H9 (cell line): ENCODE measurements around the gene VAMP8. TPM values are rescaled to one million over a fixed set of nuclear protein-coding genes. Genes with fewer than 3 reads are reported as not detected.

Experiments used
- DNase-seq: peaks from one replicate; pipeline ENCODE4 v3.0.0-alpha.2; 2017
- H2AFZ ChIP-seq: one replicate; pipeline ENCODE4 v1.6.1; 2013; ENCODE audit warnings: mild to moderate bottlenecking, low read length, control low read depth, moderate library complexity
- H2AK5ac ChIP-seq: 2 replicates; pipeline ENCODE4 v1.6.1; 2013; ENCODE audit warnings: low read length, control low read depth, mixed read lengths; ENCODE audit not compliant: insufficient read length
- H2BK120ac ChIP-seq: one replicate; pipeline ENCODE4 v1.6.1; 2013; ENCODE audit warnings: low read depth, mild to moderate bottlenecking, low read length, control low read depth, inconsistent platforms; ENCODE audit not compliant: poor library complexity, severe bottlenecking
- H2BK12ac ChIP-seq: 2 replicates; pipeline ENCODE4 v1.6.1; 2013; ENCODE audit warnings: low read length, control low read depth, mixed read lengths, low read depth; ENCODE audit not compliant: insufficient read length
- H2BK15ac ChIP-seq: 2 replicates; pipeline ENCODE4 v1.6.1; 2013; ENCODE audit warnings: low read depth, low read length, control low read depth
- H2BK20ac ChIP-seq: one replicate; pipeline ENCODE4 v1.6.1; 2013; ENCODE audit warnings: low read depth, mild to moderate bottlenecking, low read length, control low read depth, inconsistent platforms; ENCODE audit not compliant: poor library complexity, severe bottlenecking
- H2BK5ac ChIP-seq: 2 replicates; pipeline ENCODE4 v1.6.1; 2013; ENCODE audit warnings: low read length, control low read depth, mixed read lengths; ENCODE audit not compliant: insufficient read length
- H3K14ac ChIP-seq: 2 replicates; pipeline ENCODE4 v1.6.1; 2013; ENCODE audit warnings: low read length, control low read depth; ENCODE audit not compliant: insufficient read depth
- H3K18ac ChIP-seq: 2 replicates; pipeline ENCODE4 v1.6.1; 2013; ENCODE audit warnings: low read depth, mild to moderate bottlenecking, mixed read lengths, low read length, control low read depth; ENCODE audit not compliant: insufficient read length
- H3K23ac ChIP-seq: 2 replicates; pipeline ENCODE4 v1.6.1; 2013; ENCODE audit warnings: low read length, control low read depth, mixed read lengths, low read depth; ENCODE audit not compliant: insufficient read length
- H3K23me2 ChIP-seq: 2 replicates; pipeline ENCODE4 v1.6.1; 2013; ENCODE audit warnings: low read depth, mild to moderate bottlenecking, mixed read lengths, low read length, control low read depth; ENCODE audit not compliant: insufficient read length, poor library complexity, severe bottlenecking
- H3K27ac ChIP-seq: 2 replicates; pipeline ENCODE4 v1.5.1; 2013; ENCODE audit warnings: low read length, control low read depth, mixed read lengths, low read depth; ENCODE audit not compliant: insufficient read length
- H3K27me3 ChIP-seq: 2 replicates; pipeline ENCODE4 v1.6.1; 2013; ENCODE audit warnings: low read length, control low read depth, inconsistent platforms; ENCODE audit not compliant: insufficient read depth
- H3K4ac ChIP-seq: 2 replicates; pipeline ENCODE4 v1.6.1; 2013; ENCODE audit warnings: low read depth, mild to moderate bottlenecking, control low read depth, inconsistent platforms, low read length, moderate library complexity
- H3K4me1 ChIP-seq: 2 replicates; pipeline ENCODE4 v1.6.1; 2013; ENCODE audit warnings: low read length, control low read depth, inconsistent platforms; ENCODE audit not compliant: insufficient read depth
- H3K4me2 ChIP-seq: 2 replicates; pipeline ENCODE4 v1.6.1; 2013; ENCODE audit warnings: low read length, control low read depth, mixed read lengths; ENCODE audit not compliant: insufficient read length, insufficient read depth
- H3K56ac ChIP-seq: 2 replicates; pipeline ENCODE4 v1.6.1; 2013; ENCODE audit warnings: low read depth, mild to moderate bottlenecking, mixed read lengths, low read length, control low read depth; ENCODE audit not compliant: insufficient read length
- H3K79me1 ChIP-seq: 2 replicates; pipeline ENCODE4 v1.6.1; 2013; ENCODE audit warnings: low read depth, mild to moderate bottlenecking, moderate library complexity, low read length, control low read depth, inconsistent platforms; ENCODE audit not compliant: insufficient read depth, poor library complexity, severe bottlenecking
- H3K79me2 ChIP-seq: 2 replicates; pipeline ENCODE4 v1.6.1; 2013; ENCODE audit warnings: low read length, control low read depth, inconsistent platforms; ENCODE audit not compliant: insufficient read depth
- H3K9ac ChIP-seq: 2 replicates; pipeline ENCODE4 v1.6.1; 2013; ENCODE audit warnings: low read length, control low read depth, mixed read lengths; ENCODE audit not compliant: insufficient read length; ENCODE audit errors: extremely low read depth
- H3K9me3 ChIP-seq: one replicate; pipeline ENCODE4 v1.6.1; 2013; ENCODE audit warnings: low read depth, low read length, inconsistent platforms; ENCODE audit not compliant: control insufficient read depth
- H3T11ph ChIP-seq: one replicate; pipeline ENCODE4 v1.6.1; 2013; ENCODE audit warnings: mild to moderate bottlenecking, low read length, control low read depth, inconsistent platforms
- H4K20me1 ChIP-seq: one replicate; pipeline ENCODE4 v1.6.1; 2013; ENCODE audit not compliant: control insufficient read depth, insufficient read length, insufficient read depth
- H4K5ac ChIP-seq: 2 replicates; pipeline ENCODE4 v1.6.1; 2013; ENCODE audit warnings: low read depth, mild to moderate bottlenecking, mixed read lengths, low read length, control low read depth; ENCODE audit not compliant: insufficient read length
- H4K8ac ChIP-seq: replicated peaks from 2 replicates; pipeline ENCODE4 v1.6.1; 2013; ENCODE audit warnings: low read length, control low read depth, mixed read lengths, low read depth; ENCODE audit not compliant: insufficient read length
- H4K91ac ChIP-seq: 2 replicates; pipeline ENCODE4 v1.6.1; 2013; ENCODE audit warnings: low read depth, mild to moderate bottlenecking, moderate library complexity, mixed read lengths, low read length, control low read depth; ENCODE audit not compliant: insufficient read length
- H3K27ac Mint-ChIP-seq, 3 experiments: 2 replicates in 2 of 3; 3 replicates in 1 of 3; pipeline ENCODE4 v1.8.0; 2020 to 2021; ENCODE audit warnings: mixed read lengths in 3 of 3, mild to moderate bottlenecking in 1 of 3, moderate library complexity in 1 of 3
- H3K27me3 Mint-ChIP-seq: 2 replicates; pipeline ENCODE4 v1.8.0; 2021; ENCODE audit warnings: low read depth, mild to moderate bottlenecking, moderate library complexity, mixed read lengths
- H3K36me3 Mint-ChIP-seq, 3 experiments: 2 replicates in 2 of 3; 3 replicates in 1 of 3; pipeline ENCODE4 v1.8.0; 2020 to 2021; ENCODE audit warnings: low read depth in 3 of 3, mixed read lengths in 3 of 3; ENCODE audit not compliant: insufficient read depth in 1 of 3
- H3K4me1 Mint-ChIP-seq, 2 experiments: 2 replicates each; pipeline ENCODE4 v1.8.0; 2020; ENCODE audit warnings: mixed read lengths in 2 of 2
- H3K4me3 Mint-ChIP-seq, 2 experiments: 2 replicates in 1 of 2; 3 replicates in 1 of 2; pipeline ENCODE4 v1.8.0; 2020 to 2021; ENCODE audit warnings: mild to moderate bottlenecking in 2 of 2, mixed read lengths in 2 of 2, moderate library complexity in 1 of 2
- H3K9me3 Mint-ChIP-seq, 2 experiments: 2 replicates in 1 of 2; 3 replicates in 1 of 2; pipeline ENCODE4 v1.8.0; 2020; ENCODE audit warnings: mild to moderate bottlenecking in 2 of 2, mixed read lengths in 2 of 2, moderate library complexity in 1 of 2
- WGBS: extraction: QIAGEN DNeasy Blood & Tissue Kit; methylation state at CpG from one replicate; pipeline ENCODE4 v1.1.7; 2013; ENCODE audit warnings: missing lambda C conversion rate, low lambda C conversion rate, mixed read lengths; ENCODE audit not compliant: insufficient read length; ENCODE audit errors: extremely low coverage; 5-methylcytosine and 5-hydroxymethylcytosine counted together
- total RNA-seq: library from RNA; stranded (reverse); gene quantifications from 2 replicates; pipeline ENCODE4 v1.2.1, GENCODE V29; 2021
- TF ChIP-seq, protein P1 (sequence below): fragments of 200-600 bp; sonication (generic); conservative IDR thresholded peaks from 3 replicates; pipeline ENCODE4 v1.8.0; 2021; ENCODE audit warnings: antibody characterized with exemption, mild to moderate bottlenecking

Gene VAMP8
- total RNA-seq, 1 experiment from 2014 or later, result 33.4 TPM

- no peak overlapping the region for H3K4ac ChIP-seq
- H2BK15ac ChIP-seq, result no peak overlapping the region
- Mint-ChIP-seq H3K27ac (no peak overlapping the region), H3K4me3 (no peak overlapping the region), H3K36me3 (no peaks in the 10 kb centered on the region), H3K4me1 (peaks cover 11 to 15% of the 10 kb centered on the region in 2 experiments), H3K9me3 (no peaks in the 10 kb centered on the region), H3K27me3 (peaks cover 5% of the 10 kb centered on the region)
- H3K9me3 ChIP-seq, result no peaks in the 10 kb centered on the region
- H3K18ac ChIP-seq, result no peak overlapping the region
- H3K4me2 ChIP-seq, result no peak overlapping the region
- H4K20me1 ChIP-seq, result no peaks in the 10 kb centered on the region
- no peak overlapping the region for H3K27ac ChIP-seq
- no peak overlapping the region for H2AFZ ChIP-seq
- H3K79me2 ChIP-seq, result no peaks in the 10 kb centered on the region
- H3K79me1 ChIP-seq, result no peaks in the 10 kb centered on the region
- no peak overlapping the region for H3T11ph ChIP-seq
- TF ChIP-seq, protein P1, sequence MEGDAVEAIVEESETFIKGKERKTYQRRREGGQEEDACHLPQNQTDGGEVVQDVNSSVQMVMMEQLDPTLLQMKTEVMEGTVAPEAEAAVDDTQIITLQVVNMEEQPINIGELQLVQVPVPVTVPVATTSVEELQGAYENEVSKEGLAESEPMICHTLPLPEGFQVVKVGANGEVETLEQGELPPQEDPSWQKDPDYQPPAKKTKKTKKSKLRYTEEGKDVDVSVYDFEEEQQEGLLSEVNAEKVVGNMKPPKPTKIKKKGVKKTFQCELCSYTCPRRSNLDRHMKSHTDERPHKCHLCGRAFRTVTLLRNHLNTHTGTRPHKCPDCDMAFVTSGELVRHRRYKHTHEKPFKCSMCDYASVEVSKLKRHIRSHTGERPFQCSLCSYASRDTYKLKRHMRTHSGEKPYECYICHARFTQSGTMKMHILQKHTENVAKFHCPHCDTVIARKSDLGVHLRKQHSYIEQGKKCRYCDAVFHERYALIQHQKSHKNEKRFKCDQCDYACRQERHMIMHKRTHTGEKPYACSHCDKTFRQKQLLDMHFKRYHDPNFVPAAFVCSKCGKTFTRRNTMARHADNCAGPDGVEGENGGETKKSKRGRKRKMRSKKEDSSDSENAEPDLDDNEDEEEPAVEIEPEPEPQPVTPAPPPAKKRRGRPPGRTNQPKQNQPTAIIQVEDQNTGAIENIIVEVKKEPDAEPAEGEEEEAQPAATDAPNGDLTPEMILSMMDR, result no peak
- H2BK20ac ChIP-seq, result no peak overlapping the region
- H2BK120ac ChIP-seq, result no peak overlapping the region
- H2BK12ac ChIP-seq, result no peak overlapping the region
- no peak for DNase-seq
- H4K91ac ChIP-seq, result no peak overlapping the region
- H3K23ac ChIP-seq, result no peak overlapping the region
- no peak overlapping the region for H4K5ac ChIP-seq
- no peak overlapping the region for H3K9ac ChIP-seq
- H3K56ac ChIP-seq, result no peak overlapping the region
- H3K27me3 ChIP-seq, result no peaks in the 10 kb centered on the region
- H2AK5ac ChIP-seq, result no peak overlapping the region
- WGBS, result no CpG with 5 or more reads among the region's 1 CpG
- no peak overlapping the region for H3K14ac ChIP-seq
- H4K8ac ChIP-seq, result no peak overlapping the region
- no peak overlapping the region for H2BK5ac ChIP-seq
- 0 out of 2 replicates have a peak, but pooled peaks cover 5% of the 10 kb centered on the region for H3K4me1 ChIP-seq
- H3K23me2 ChIP-seq, result no peaks in the 10 kb centered on the region
Measured at GRCh38 chr2:85529809-85530208, 47.6 kb upstream of the VAMP8 start.
